Endodermal cell (in vitro differentiated cells): ENCODE results near the gene SRGAP1. TPM values are rescaled to one million over a fixed set of nuclear protein-coding genes. Genes with fewer than 3 reads are reported as not detected.
"Not testable (repeated sequence)": the region's sequence is repeated elsewhere in the genome, so short reads cannot be mapped to it uniquely, and the experiment has no call there.

Experiments used
- DNase-seq: peaks from one replicate; pipeline ENCODE4 v3.0.0-alpha.2; 2017
- H3K27ac ChIP-seq: 2 replicates; pipeline ENCODE4 v1.5.1; 2013; ENCODE audit warnings: mild to moderate bottlenecking, low read depth, low read length, moderate library complexity
- H3K27me3 ChIP-seq: 2 replicates; pipeline ENCODE4 v1.6.1; 2013; ENCODE audit warnings: mild to moderate bottlenecking, low read length, moderate library complexity; ENCODE audit not compliant: insufficient read depth, control insufficient read depth, poor library complexity, severe bottlenecking
- H3K36me3 ChIP-seq: 2 replicates; pipeline ENCODE4 v1.7.0; 2013; ENCODE audit warnings: mild to moderate bottlenecking, low read length, moderate library complexity; ENCODE audit not compliant: control insufficient read depth, insufficient read depth
- H3K4me1 ChIP-seq: one replicate; pipeline ENCODE4 v1.7.0; 2013; ENCODE audit warnings: low read length; ENCODE audit not compliant: control insufficient read depth, insufficient read depth
- H3K4me3 ChIP-seq: 2 replicates; pipeline ENCODE4 v1.5.1; 2013; ENCODE audit warnings: mild to moderate bottlenecking, low read length, moderate library complexity
- H3K9ac ChIP-seq: 2 replicates; pipeline ENCODE4 v1.6.1; 2013; ENCODE audit warnings: mild to moderate bottlenecking, low read length, moderate library complexity; ENCODE audit not compliant: poor library complexity, severe bottlenecking; ENCODE audit errors: extremely low read depth
- H3K9me3 ChIP-seq: 2 replicates; pipeline ENCODE4 v1.6.1; 2013; ENCODE audit warnings: mild to moderate bottlenecking, low read length, moderate library complexity; ENCODE audit not compliant: control insufficient read depth
- H3K27ac Mint-ChIP-seq: 2 replicates; pipeline ENCODE4 v1.8.0; 2020; ENCODE audit warnings: mixed read lengths
- H3K27me3 Mint-ChIP-seq: 2 replicates; pipeline ENCODE4 v1.8.0; 2021; ENCODE audit warnings: mild to moderate bottlenecking, mixed read lengths; ENCODE audit not compliant: insufficient read depth
- H3K36me3 Mint-ChIP-seq: 2 replicates; pipeline ENCODE4 v1.8.0; 2020; ENCODE audit warnings: low read depth, mixed read lengths
- H3K4me1 Mint-ChIP-seq: 2 replicates; pipeline ENCODE4 v1.8.0; 2020; ENCODE audit warnings: mixed read lengths
- H3K4me3 Mint-ChIP-seq: 2 replicates; pipeline ENCODE4 v1.8.0; 2020; ENCODE audit warnings: mild to moderate bottlenecking, moderate library complexity, mixed read lengths
- H3K9me3 Mint-ChIP-seq: 2 replicates; pipeline ENCODE4 v1.8.0; 2020; ENCODE audit warnings: mild to moderate bottlenecking, mixed read lengths
- CTCF ChIP-seq: fragments of 200-600 bp; sonication (generic); conservative IDR thresholded peaks from 2 replicates; pipeline ENCODE4 v1.5.0; 2021; ENCODE audit warnings: antibody characterized with exemption, mild to moderate bottlenecking
- WGBS, 2 experiments: methylation state at CpG; one replicate each; pipeline versions ENCODE4 v1.1.5 to v1.1.7; 2013; ENCODE audit warnings: missing lambda C conversion rate in 2 of 2, mixed read lengths in 1 of 2; ENCODE audit not compliant: insufficient coverage in 1 of 2, insufficient read length in 1 of 2; 5-methylcytosine and 5-hydroxymethylcytosine counted together
- total RNA-seq, 2 donors: library from RNA; stranded (reverse); fragmentation: NEBNext Ultra II Directional in 1 of 2; extraction: Animal tissue kit (Norgen Biotek cat#: 25700) in 1 of 2; gene quantifications; 2 replicates in 1 of 2; 3 replicates in 1 of 2; pipeline ENCODE4 v1.2.1, GENCODE V29; 2021

SRGAP1 gene
- total RNA-seq, 2 donors from 2014 or later = 10.6 to 13.4 TPM

- Mint-ChIP-seq H3K36me3 (peaks cover 43% of the 10 kb centered on the region), H3K9me3 (peaks cover 2% of the 10 kb centered on the region), H3K27me3 (no peaks in the 10 kb centered on the region), H3K27ac (no peak overlapping the region), H3K4me1 (peaks cover 5% of the 10 kb centered on the region), H3K4me3 (no peak overlapping the region)
- 83 to 93% methylated on average over 1 to 13 of the region's 14 CpGs for whole genome bisulfite sequencing, 2 experiments
- Histone ChIP-seq H3K27ac (no peak overlapping the region), H3K4me3 (no peak overlapping the region), H3K4me1 (no peaks in the 10 kb centered on the region), H3K27me3 (no peaks in the 10 kb centered on the region), H3K9ac (no peak overlapping the region), H3K9me3 (no peaks in the 10 kb centered on the region), H3K36me3 (no peaks in the 10 kb centered on the region)
- no peak for DNase-seq
- no peak for TF ChIP-seq CTCF
Observed at GRCh38 chr12:64127811-64128210, 283.3 kb downstream of the SRGAP1 start.

- H3K27me3 ChIP-seq = no peaks in the 10 kb centered on the region
- Mint-ChIP-seq H3K36me3 (peaks cover 48% of the 10 kb centered on the region), H3K4me1 (peaks cover 5% of the 10 kb centered on the region), H3K9me3 (peaks cover 6% of the 10 kb centered on the region), H3K27ac (no peak overlapping the region), H3K4me3 (no peak overlapping the region), H3K27me3 (no peaks in the 10 kb centered on the region)
- 89 to 92% methylated on average over 1 of the region's 1 CpG for WGBS, 2 experiments
- no peak overlapping the region for H3K4me3 ChIP-seq
- no peak for TF ChIP-seq CTCF
- no peak overlapping the region for H3K27ac ChIP-seq
- no peak for DNase-seq
- H3K4me1 ChIP-seq = no peaks in the 10 kb centered on the region
- no peak overlapping the region for H3K9ac ChIP-seq
- peaks cover 4% of the 10 kb centered on the region for H3K9me3 ChIP-seq
- H3K36me3 ChIP-seq = no peaks in the 10 kb centered on the region
Observed at GRCh38 chr12:64128366-64128765, 283.9 kb downstream of the SRGAP1 start.

GRCh38 chr12:64130476-64130875 is 286.0 kb downstream of the SRGAP1 start:
- H3K4me1 ChIP-seq, H3K27me3 Mint-ChIP-seq, H3K27me3 ChIP-seq, H3K4me3 Mint-ChIP-seq, H3K27ac ChIP-seq, H3K27ac Mint-ChIP-seq, H3K4me1 Mint-ChIP-seq, H3K9ac ChIP-seq, H3K4me3 ChIP-seq, DNase-seq, H3K36me3 ChIP-seq: not testable (repeated sequence)
- WGBS, 2 experiments = 89 to 100% methylated on average over 2 of the region's 2 CpGs
- peaks cover 27% of the 10 kb centered on the region for H3K9me3 Mint-ChIP-seq
- peaks cover 23% of the 10 kb centered on the region for H3K9me3 ChIP-seq
- H3K36me3 Mint-ChIP-seq = peaks cover 67% of the 10 kb centered on the region

GRCh38 chr12:64131456-64131855 is 287.0 kb downstream of the SRGAP1 start:
- not testable (repeated sequence) for H3K4me1 ChIP-seq, H3K27ac ChIP-seq, H3K4me3 ChIP-seq, H3K27me3 ChIP-seq, H3K27ac Mint-ChIP-seq, DNase-seq, H3K36me3 ChIP-seq, H3K27me3 Mint-ChIP-seq, H3K4me1 Mint-ChIP-seq, H3K4me3 Mint-ChIP-seq, H3K9ac ChIP-seq
- 90 to 97% methylated on average over 1 to 6 of the region's 6 CpGs for WGBS, 2 experiments
- Mint-ChIP-seq H3K36me3 (peaks cover 75% of the 10 kb centered on the region), H3K9me3 (peaks cover 28% of the 10 kb centered on the region)
- peaks cover 23% of the 10 kb centered on the region for H3K9me3 ChIP-seq

- H3K4me3 Mint-ChIP-seq, H3K4me1 ChIP-seq, H3K27me3 ChIP-seq, H3K27ac ChIP-seq, H3K4me3 ChIP-seq, H3K27me3 Mint-ChIP-seq, H3K9ac ChIP-seq, H3K4me1 Mint-ChIP-seq, DNase-seq, H3K36me3 ChIP-seq, H3K27ac Mint-ChIP-seq: not testable (repeated sequence)
- WGBS, 2 experiments = 91 to 98% methylated on average over 2 of the region's 2 CpGs
- Mint-ChIP-seq H3K9me3 (peaks cover 28% of the 10 kb centered on the region), H3K36me3 (peaks cover 72% of the 10 kb centered on the region)
- H3K9me3 ChIP-seq = peaks cover 23% of the 10 kb centered on the region
Observed at GRCh38 chr12:64132672-64133071, 288.2 kb downstream of the SRGAP1 start.
